Measurements from ENCODE around the gene CCDC146.
"Not testable (repeated sequence)": the region's sequence is repeated elsewhere in the genome, so short reads cannot be mapped to it uniquely, and the experiment has no call there.

CCDC146 gene

GRCh38 chr7:77125486-77125885 lies 3.1 kb downstream of the CCDC146 start:
- H2AK5ac ChIP-seq (ENCODE audit: low read length, severe bottlenecking); H3K9me3 ChIP-seq (ENCODE audit: control insufficient read depth, low read length); H2BK120ac ChIP-seq (ENCODE audit: low read depth, low read length); H3K27me3 ChIP-seq (ENCODE audit: control insufficient read depth in 1 of 2, insufficient read depth in 1 of 2, low read length in 2 of 2); H3K27ac ChIP-seq (ENCODE audit: low read length, poor library complexity, severe bottlenecking); H2BK5ac ChIP-seq (ENCODE audit: low read depth, low read length, poor library complexity, severe bottlenecking); H3K79me1 ChIP-seq (replicated peaks; ENCODE audit: low read length, poor library complexity, severe bottlenecking); H4K91ac ChIP-seq (ENCODE audit: low read length); H4K8ac ChIP-seq (ENCODE audit: low read length); H3K9ac ChIP-seq (ENCODE audit: low read length); H2BK15ac ChIP-seq (ENCODE audit: low read depth, poor library complexity, severe bottlenecking); H3K23ac ChIP-seq (ENCODE audit: low read length in 2 of 2); H3K4me1 ChIP-seq (ENCODE audit: control insufficient read depth, insufficient read depth, low read depth, low read length); H2BK12ac ChIP-seq (ENCODE audit: low read length in 2 of 2); H3K4ac ChIP-seq (ENCODE audit: low read depth in 1 of 2, low read length in 2 of 2); H3K36me3 ChIP-seq (ENCODE audit: control insufficient read depth in 1 of 2, insufficient read depth in 2 of 2, low read depth in 1 of 2, low read length in 2 of 2); H3K4me2 ChIP-seq (ENCODE audit: low read length, poor library complexity, severe bottlenecking); H3K18ac ChIP-seq (ENCODE audit: low read depth in 1 of 2, low read length in 2 of 2); H3K4me3 ChIP-seq (ENCODE audit: insufficient read depth in 1 of 2, low read depth in 1 of 2, low read length in 2 of 2); H2AFZ ChIP-seq (ENCODE audit: low read depth, low read length); H3K14ac ChIP-seq (ENCODE audit: low read length in 2 of 2): not testable (repeated sequence)
- WGBS: no CpG with 5 or more reads among the region's 1 CpG
- peak; percentile 2 for DNase-seq

GRCh38 chr7:77127009-77127408 lies 4.6 kb downstream of the CCDC146 start:
- not testable (repeated sequence) for H3K79me1 ChIP-seq (replicated peaks; ENCODE audit: low read length, poor library complexity, severe bottlenecking); H3K36me3 ChIP-seq (ENCODE audit: control insufficient read depth in 1 of 2, insufficient read depth in 2 of 2, low read depth in 1 of 2, low read length in 2 of 2); H2AK5ac ChIP-seq (ENCODE audit: low read length, severe bottlenecking); H4K8ac ChIP-seq (ENCODE audit: low read length); H2BK12ac ChIP-seq (ENCODE audit: low read length in 2 of 2); H3K27ac ChIP-seq (ENCODE audit: low read length, poor library complexity, severe bottlenecking); H3K18ac ChIP-seq (ENCODE audit: low read depth in 1 of 2, low read length in 2 of 2); H2BK120ac ChIP-seq (ENCODE audit: low read depth, low read length); H3K9me3 ChIP-seq (ENCODE audit: control insufficient read depth, low read length); H2BK5ac ChIP-seq (ENCODE audit: low read depth, low read length, poor library complexity, severe bottlenecking); H3K4me2 ChIP-seq (ENCODE audit: low read length, poor library complexity, severe bottlenecking); H3K4ac ChIP-seq (ENCODE audit: low read depth in 1 of 2, low read length in 2 of 2); H3K4me1 ChIP-seq (ENCODE audit: control insufficient read depth, insufficient read depth, low read depth, low read length); H2AFZ ChIP-seq (ENCODE audit: low read depth, low read length); H3K14ac ChIP-seq (ENCODE audit: low read length in 2 of 2); H3K27me3 ChIP-seq (ENCODE audit: control insufficient read depth in 1 of 2, insufficient read depth in 1 of 2, low read length in 2 of 2); H2BK15ac ChIP-seq (ENCODE audit: low read depth, poor library complexity, severe bottlenecking); DNase-seq; H3K9ac ChIP-seq (ENCODE audit: low read length); H3K23ac ChIP-seq (ENCODE audit: low read length in 2 of 2); H3K4me3 ChIP-seq (ENCODE audit: insufficient read depth in 1 of 2, low read depth in 1 of 2, low read length in 2 of 2)
- 88% methylated on average over 8 of the region's 9 CpGs for WGBS
- H4K91ac ChIP-seq (ENCODE audit: low read length): peak overlapping the region; percentile 27

- H3K23ac ChIP-seq (ENCODE audit: low read length in 2 of 2): not testable (repeated sequence)
- 50% methylated on average over 1 of the region's 7 CpGs for WGBS
These were observed 6.4 kb downstream of the CCDC146 start for GRCh38 chr7:77128582-77129410.

GRCh38 chr7:77131781-77132180 lies 9.4 kb downstream of the CCDC146 start:
- not testable (repeated sequence) for H3K4ac ChIP-seq (ENCODE audit: low read depth in 1 of 2, low read length in 2 of 2); H3K4me3 ChIP-seq (ENCODE audit: insufficient read depth in 1 of 2, low read depth in 1 of 2, low read length in 2 of 2); H2AK5ac ChIP-seq (ENCODE audit: low read length, severe bottlenecking); H3K18ac ChIP-seq (ENCODE audit: low read depth in 1 of 2, low read length in 2 of 2); H3K9me3 ChIP-seq (ENCODE audit: control insufficient read depth, low read length); H2BK12ac ChIP-seq (ENCODE audit: low read length in 2 of 2); H4K8ac ChIP-seq (ENCODE audit: low read length); H2BK5ac ChIP-seq (ENCODE audit: low read depth, low read length, poor library complexity, severe bottlenecking); H3K9ac ChIP-seq (ENCODE audit: low read length); H3K27ac ChIP-seq (ENCODE audit: low read length, poor library complexity, severe bottlenecking); H3K27me3 ChIP-seq (ENCODE audit: control insufficient read depth in 1 of 2, insufficient read depth in 1 of 2, low read length in 2 of 2); H4K91ac ChIP-seq (ENCODE audit: low read length); DNase-seq; H3K4me1 ChIP-seq (ENCODE audit: control insufficient read depth, insufficient read depth, low read depth, low read length); H3K14ac ChIP-seq (ENCODE audit: low read length in 2 of 2); H3K79me1 ChIP-seq (replicated peaks; ENCODE audit: low read length, poor library complexity, severe bottlenecking); H3K23ac ChIP-seq (ENCODE audit: low read length in 2 of 2); H2BK120ac ChIP-seq (ENCODE audit: low read depth, low read length); H3K36me3 ChIP-seq (ENCODE audit: control insufficient read depth in 1 of 2, insufficient read depth in 2 of 2, low read depth in 1 of 2, low read length in 2 of 2); H2BK15ac ChIP-seq (ENCODE audit: low read depth, poor library complexity, severe bottlenecking); H3K4me2 ChIP-seq (ENCODE audit: low read length, poor library complexity, severe bottlenecking); H2AFZ ChIP-seq (ENCODE audit: low read depth, low read length)
- WGBS: no CpG with 5 or more reads among the region's 3 CpGs

More at GRCh38 chr7:77128582-77129410, 6.4 kb downstream of the CCDC146 start:
- H3K79me1 ChIP-seq (replicated peaks; ENCODE audit: low read length, poor library complexity, severe bottlenecking); H2AK5ac ChIP-seq (ENCODE audit: low read length, severe bottlenecking); H3K36me3 ChIP-seq (ENCODE audit: control insufficient read depth in 1 of 2, insufficient read depth in 2 of 2, low read depth in 1 of 2, low read length in 2 of 2); H4K8ac ChIP-seq (ENCODE audit: low read length); H3K9me3 ChIP-seq (ENCODE audit: control insufficient read depth, low read length); H2AFZ ChIP-seq (ENCODE audit: low read depth, low read length); H3K27ac ChIP-seq (ENCODE audit: low read length, poor library complexity, severe bottlenecking); H3K18ac ChIP-seq (ENCODE audit: low read depth in 1 of 2, low read length in 2 of 2); H2BK5ac ChIP-seq (ENCODE audit: low read depth, low read length, poor library complexity, severe bottlenecking); H3K4ac ChIP-seq (ENCODE audit: low read depth in 1 of 2, low read length in 2 of 2); H2BK120ac ChIP-seq (ENCODE audit: low read depth, low read length); H3K4me1 ChIP-seq (ENCODE audit: control insufficient read depth, insufficient read depth, low read depth, low read length); H3K27me3 ChIP-seq (ENCODE audit: control insufficient read depth in 1 of 2, insufficient read depth in 1 of 2, low read length in 2 of 2); DNase-seq; H4K91ac ChIP-seq (ENCODE audit: low read length); H2BK12ac ChIP-seq (ENCODE audit: low read length in 2 of 2); H3K4me2 ChIP-seq (ENCODE audit: low read length, poor library complexity, severe bottlenecking); H3K14ac ChIP-seq (ENCODE audit: low read length in 2 of 2); H2BK15ac ChIP-seq (ENCODE audit: low read depth, poor library complexity, severe bottlenecking): not testable (repeated sequence)
- Histone ChIP-seq H3K9ac (ENCODE audit: low read length) (peak overlapping the region; percentile 76), H3K4me3 (ENCODE audit: insufficient read depth in 1 of 2, low read depth in 1 of 2, low read length in 2 of 2) (peak overlapping the region in 1 of 2 experiments; percentile 37)
